Panc1 (cell line): ENCODE measurements around the gene MRPL10.

Source experiments
- SIN3A ChIP-seq: IDR thresholded peaks from 2 replicates; pipeline ENCODE4 v1.6.1; 2012; ENCODE audit warnings: low read depth, mild to moderate bottlenecking, low read length, moderate library complexity, borderline replicate concordance; ENCODE audit not compliant: insufficient read depth
- TF ChIP-seq, protein P1 (sequence below): fragments of 450-650 bp; IDR thresholded peaks from 2 replicates; pipeline ENCODE4 v1.5.1; 2017; ENCODE audit warnings: mild to moderate bottlenecking

DNA sequence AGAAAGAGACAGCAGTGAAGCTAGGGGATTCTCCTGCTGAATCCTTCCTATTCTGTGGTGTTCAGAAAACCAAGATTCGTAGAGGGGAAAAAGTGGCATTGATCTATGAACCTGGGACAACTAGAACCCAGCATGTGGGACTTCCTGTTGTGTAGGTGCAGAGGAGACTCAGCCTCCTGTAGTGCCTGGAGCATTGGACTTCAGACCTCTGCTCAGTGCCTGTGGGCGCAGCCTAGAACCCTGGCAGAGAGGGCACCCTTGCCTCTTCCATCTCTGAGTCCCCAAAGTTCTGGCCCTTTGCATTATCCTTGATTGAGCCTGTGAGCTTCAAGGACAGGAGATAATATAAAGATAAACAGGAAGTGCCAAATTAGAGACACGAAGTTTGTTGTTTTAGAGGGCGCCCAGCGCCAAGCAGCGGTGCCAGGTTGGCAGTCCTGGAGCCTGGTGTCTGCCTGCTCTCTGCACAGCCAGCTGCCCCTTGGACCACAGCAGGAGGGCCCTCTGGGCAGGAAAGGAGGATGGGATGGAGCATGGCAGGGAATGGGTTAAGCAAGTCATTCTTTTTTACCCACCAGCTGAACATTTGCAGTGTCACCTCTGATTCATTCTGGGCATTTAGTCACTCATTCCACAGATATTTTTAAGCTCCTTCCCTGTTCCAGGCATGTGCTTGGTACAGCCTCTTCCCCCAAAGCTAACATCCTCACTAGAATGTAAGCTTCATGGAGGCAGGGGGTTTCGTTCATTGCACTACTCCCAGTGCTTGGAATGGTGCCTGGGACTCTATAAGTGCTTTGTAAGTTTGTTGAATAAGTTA, 31.5 kb upstream of the MRPL10 start:
- TF ChIP-seq, protein P1, sequence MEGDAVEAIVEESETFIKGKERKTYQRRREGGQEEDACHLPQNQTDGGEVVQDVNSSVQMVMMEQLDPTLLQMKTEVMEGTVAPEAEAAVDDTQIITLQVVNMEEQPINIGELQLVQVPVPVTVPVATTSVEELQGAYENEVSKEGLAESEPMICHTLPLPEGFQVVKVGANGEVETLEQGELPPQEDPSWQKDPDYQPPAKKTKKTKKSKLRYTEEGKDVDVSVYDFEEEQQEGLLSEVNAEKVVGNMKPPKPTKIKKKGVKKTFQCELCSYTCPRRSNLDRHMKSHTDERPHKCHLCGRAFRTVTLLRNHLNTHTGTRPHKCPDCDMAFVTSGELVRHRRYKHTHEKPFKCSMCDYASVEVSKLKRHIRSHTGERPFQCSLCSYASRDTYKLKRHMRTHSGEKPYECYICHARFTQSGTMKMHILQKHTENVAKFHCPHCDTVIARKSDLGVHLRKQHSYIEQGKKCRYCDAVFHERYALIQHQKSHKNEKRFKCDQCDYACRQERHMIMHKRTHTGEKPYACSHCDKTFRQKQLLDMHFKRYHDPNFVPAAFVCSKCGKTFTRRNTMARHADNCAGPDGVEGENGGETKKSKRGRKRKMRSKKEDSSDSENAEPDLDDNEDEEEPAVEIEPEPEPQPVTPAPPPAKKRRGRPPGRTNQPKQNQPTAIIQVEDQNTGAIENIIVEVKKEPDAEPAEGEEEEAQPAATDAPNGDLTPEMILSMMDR = no peak
- no peak for TF ChIP-seq SIN3A
